Activated naive CD4-positive, alpha-beta T cell treated with Interleukin-2 at 50 U/mL for 16 hours (primary cell): ENCODE results near the gene SLBP.

Source experiments
- DNase-seq: peaks from one replicate; pipeline ENCODE4 v3.0.0-alpha.2; 2020

The SLBP gene

DNA sequence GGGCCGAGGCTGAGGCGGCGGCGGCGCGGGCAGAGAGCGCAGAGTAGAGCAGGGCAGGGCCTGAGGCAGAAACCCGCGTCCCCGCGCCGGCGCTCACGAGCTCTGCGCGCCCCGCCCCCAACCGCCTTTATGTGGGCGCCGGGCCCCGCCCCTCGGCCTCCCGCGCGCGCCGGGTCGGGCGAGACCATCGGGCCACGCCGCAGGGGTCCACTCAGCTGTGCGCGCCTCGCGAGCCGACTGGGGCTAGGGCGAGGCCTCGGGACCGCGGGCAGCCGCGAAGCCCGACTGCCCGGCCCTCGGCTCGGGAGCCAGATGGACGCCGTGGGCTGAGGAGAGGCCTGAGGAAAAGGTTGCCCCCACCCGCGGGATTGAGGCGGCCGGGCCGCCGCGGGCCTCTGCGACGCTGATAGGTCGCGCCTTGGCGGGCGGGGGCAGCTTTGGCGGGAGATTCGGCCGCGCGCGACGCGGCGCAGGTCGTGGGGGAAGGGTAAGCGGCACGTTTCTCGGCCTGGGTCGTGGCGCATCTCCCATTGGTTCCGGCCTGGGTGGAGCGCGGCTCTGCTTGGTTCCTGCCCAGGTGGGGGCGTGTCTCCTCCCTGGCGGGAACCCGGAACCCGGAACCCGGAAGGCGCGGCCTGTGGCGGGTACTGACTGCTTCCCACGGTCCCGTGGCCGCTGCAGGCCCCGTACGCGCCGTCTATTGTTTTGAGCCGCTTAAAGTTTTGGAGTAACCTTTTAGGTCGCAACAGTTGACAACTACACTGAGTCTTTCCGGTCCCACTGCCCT, at the start of gene SLBP:
SLBP (minus strand) TSS at position 104 of the 787 bp plus-strand sequence. CDS start 131 bp downstream, outside the sequence.
- DNase-seq = peak; percentile 99

DNA sequence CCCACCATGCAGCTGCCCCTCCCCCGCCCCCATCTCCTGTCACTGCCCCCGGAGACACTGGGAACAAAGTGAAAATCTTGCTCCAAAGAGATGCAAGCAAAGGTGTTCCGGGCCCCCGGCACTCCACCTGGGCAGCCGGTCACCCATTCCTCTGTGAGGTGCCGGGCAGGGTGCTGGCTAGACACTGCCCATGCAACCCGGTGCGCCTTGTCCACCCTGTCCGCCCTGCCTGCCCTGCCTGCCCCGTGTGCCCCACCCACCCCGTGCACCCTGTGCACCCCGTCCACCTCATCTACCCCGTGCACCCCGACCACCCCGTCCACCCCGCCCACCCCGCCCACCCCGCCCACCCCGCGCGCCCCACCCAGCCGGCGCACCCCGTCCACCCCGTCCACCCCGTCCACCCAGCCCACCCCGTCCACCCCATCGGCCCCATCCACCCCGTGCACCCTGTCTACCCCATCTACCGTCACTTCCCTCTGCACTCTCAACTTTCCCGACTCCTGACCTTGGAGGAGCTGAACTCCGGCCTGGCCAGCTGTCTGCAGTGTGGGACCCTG, 49.1 kb upstream of the SLBP start:
- DNase-seq = no peak

- no peak for DNase-seq
Observed at GRCh38 chr4:1760521-1761071, 48.5 kb upstream of the SLBP start.

- DNase-seq = no peak
Observed at GRCh38 chr4:1759818-1760223, 47.7 kb upstream of the SLBP start.

GRCh38 chr4:1759170-1759817, 47.2 kb upstream of the SLBP start:
- DNase-seq = no peak

DNA sequence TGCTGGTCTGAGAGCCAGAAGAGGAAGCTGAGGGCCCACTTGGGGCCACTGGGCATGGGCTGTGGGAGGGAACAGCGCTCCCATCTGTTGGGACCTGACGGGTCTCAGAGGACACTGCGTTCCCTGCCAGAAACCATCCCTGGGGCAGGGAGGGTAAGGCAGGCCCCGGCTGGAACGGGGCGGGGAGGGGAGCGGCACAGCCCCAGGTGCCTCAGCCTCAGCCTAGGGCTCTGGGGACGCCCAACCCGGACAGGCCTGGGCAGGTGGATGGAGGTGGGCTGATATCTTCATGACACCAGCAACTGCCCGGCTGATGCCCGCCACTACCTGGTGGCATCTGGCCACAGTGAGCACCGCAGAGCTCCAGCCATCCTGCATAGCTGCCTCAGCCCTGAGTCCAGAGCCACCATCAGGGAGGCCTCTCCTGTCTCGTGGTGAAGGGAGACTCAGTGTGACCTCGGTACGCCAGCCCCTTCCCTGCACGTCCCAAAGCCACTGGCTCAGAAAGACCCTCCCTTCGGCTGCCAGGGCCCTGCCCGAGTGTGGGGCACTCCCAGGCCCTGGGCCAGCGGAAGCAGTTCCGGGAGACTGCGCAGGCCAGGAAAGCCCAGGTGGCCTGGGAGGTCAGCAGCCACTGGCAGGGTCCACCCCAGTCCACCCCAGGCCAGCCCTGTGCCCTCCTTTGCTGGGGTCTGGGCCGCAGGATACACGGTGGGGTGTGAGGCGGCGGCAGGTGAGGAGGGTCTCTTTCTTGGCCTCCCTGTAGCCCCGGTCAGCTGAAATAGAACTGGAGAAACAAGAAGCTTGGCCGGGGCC, 46.4 kb upstream of the SLBP start:
- no peak for DNase-seq

- DNase-seq = no peak
Observed at GRCh38 chr4:1757836-1758235, 45.7 kb upstream of the SLBP start.

GRCh38 chr4:1756893-1757779, 45.0 kb upstream of the SLBP start:
- DNase-seq = no peak

DNA sequence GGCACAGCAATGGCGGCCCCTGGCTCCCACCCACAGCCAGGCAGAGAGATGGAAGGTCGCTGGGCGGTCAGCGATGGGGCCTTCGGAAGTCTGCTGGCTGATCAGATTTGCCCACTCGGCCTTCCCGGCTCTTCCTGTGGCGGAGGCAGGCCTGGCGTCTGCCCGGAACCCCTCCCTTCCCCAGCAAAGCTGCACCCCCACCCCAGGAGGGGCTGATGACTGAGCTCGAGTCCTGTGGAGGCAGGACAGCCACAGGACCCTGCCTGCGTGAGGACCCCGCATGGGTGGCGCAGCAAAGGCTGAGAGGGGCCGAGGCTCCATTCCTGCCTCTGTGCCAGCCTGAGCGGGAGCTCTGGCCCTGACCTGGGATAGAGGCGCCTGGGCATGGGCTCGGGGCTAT, 44.0 kb upstream of the SLBP start:
- DNase-seq = no peak

DNA sequence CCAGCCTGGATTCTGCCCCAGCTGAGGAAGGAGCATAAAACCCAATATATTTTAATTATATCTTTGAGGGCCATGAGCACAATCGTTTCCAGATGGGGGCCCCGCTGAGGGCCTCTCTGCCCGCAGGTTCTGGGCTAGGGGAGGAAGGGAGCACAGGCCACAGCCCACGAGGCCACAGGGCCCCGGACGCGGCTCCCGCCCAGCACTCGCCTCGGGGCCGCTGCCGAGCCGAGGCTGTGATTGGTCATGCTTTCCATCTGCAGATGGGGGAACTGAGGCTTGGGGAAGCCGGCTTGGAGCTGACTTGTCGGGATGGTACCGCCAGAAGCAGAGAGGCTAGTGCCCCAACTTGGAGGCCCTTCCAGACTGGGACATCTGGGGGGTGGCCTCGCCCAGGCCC, 43.2 kb upstream of the SLBP start:
- no peak for DNase-seq

- no peak for DNase-seq
Observed at GRCh38 chr4:1754336-1754735, 42.2 kb upstream of the SLBP start.

DNA sequence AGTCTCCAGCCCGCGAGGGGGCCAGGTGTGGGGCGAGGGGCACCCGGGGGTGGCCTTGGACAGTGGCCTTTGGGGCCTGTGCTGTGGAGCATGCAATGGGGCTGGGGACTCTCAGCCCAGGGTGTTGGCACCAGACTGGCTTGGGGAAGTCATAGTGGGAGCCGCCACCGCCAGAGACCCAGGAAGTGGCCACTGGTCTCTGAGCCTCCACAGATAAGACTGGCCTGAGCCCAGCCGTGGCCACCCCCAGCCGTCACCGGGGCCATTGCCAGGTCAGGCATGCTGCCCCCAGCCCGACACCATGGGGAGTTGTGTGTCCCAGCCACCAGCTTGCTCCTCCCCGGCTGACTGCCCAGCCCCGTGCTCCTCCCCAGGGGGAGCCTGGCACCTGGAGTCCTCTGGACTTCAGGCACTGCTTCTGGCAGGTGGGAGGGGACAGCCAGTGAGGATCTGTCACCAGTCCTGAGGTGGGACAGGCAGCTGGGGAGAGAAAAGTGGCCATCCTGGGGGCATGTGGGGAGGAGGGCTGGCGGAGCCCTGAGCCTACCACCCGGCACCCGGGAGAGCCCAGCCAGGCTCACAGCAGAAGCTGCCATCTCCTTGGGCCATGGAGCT, 41.7 kb upstream of the SLBP start:
- no peak for DNase-seq

GRCh38 chr4:1753294-1753696, 41.2 kb upstream of the SLBP start:
- DNase-seq = no peak

- peak; percentile 29 for DNase-seq
Observed at GRCh38 chr4:1752284-1753041, 40.3 kb upstream of the SLBP start.

GRCh38 chr4:1751919-1752283, 39.8 kb upstream of the SLBP start:
- no peak for DNase-seq

- no peak for DNase-seq
Observed at GRCh38 chr4:1751155-1751918, 39.2 kb upstream of the SLBP start.

- DNase-seq = no peak
Observed at GRCh38 chr4:1750381-1751154, 38.4 kb upstream of the SLBP start.

- DNase-seq = no peak
Observed at GRCh38 chr4:1749826-1750225, 37.7 kb upstream of the SLBP start.

DNA sequence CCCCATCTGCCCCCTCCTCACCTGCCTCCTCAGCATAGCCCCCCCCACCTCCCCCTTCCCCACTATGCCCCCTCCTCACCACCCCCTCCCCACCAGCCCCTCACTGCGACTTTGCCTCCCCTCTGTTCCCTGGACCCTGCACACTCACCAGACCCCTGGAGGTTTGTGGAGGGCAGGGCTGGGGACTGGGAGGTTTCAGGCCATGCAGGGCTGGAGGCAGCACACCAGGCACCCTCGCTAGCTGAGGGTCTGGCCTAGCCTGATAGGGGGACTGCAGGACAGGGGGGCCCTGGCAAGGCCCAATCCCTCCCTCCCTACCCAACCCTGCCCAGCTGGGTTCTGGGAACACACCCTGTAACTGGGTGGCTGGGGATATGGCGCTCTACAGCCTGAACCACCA, 37.3 kb upstream of the SLBP start:
- DNase-seq = no peak
